Common myeloid progenitor, CD34-positive (primary cell): ENCODE measurements around the gene EFNA4.
A peak's percentile ranks its signal among the peaks of the same experiment; 100 is the strongest.

Experiments used
- CTCF ChIA-PET: fragments of 350-600 bp; sonication (Branson Sonifier 250); formaldehyde crosslinking; loops from one replicate; lab custom pipeline; 2021; ENCODE audit warnings: antibody characterized with exemption; lab: Charles Lee
- POLR2A ChIA-PET: fragments of 350-600 bp; sonication (Branson Sonifier 250); formaldehyde crosslinking; loops from one replicate; lab custom pipeline; 2021; ENCODE audit warnings: antibody characterized with exemption; lab: Charles Lee
- DNase-seq, 3 donors: peaks; one replicate each; pipeline versions ENCODE4 v3.0.0 to v3.0.0-alpha.2; 2013
- H3K27ac ChIP-seq, 2 experiments: 1 replicate in 1 of 2; 2 replicates in 1 of 2; pipeline ENCODE4 v1.7.0; 2013; ENCODE audit warnings: inconsistent platforms in 2 of 2, low read length in 2 of 2, mild to moderate bottlenecking in 2 of 2, low read depth in 1 of 2, moderate library complexity in 1 of 2; ENCODE audit not compliant: severe bottlenecking in 2 of 2, insufficient read depth in 1 of 2, poor library complexity in 1 of 2
- H3K27me3 ChIP-seq, 5 experiments: replicated peaks in 2 of 5; 1 replicate in 3 of 5; 2 replicates in 2 of 5; pipeline versions ENCODE4 v1.6.1 to v1.7.0; 2013; ENCODE audit warnings: low read length in 4 of 5, mild to moderate bottlenecking in 2 of 5, moderate library complexity in 2 of 5, inconsistent platforms in 1 of 5; ENCODE audit not compliant: insufficient read depth in 5 of 5, control insufficient read depth in 4 of 5
- H3K36me3 ChIP-seq, 4 experiments: 1 replicate in 2 of 4; 2 replicates in 2 of 4; pipeline versions ENCODE4 v1.6.1 to v1.7.0; 2013; ENCODE audit warnings: low read length in 3 of 4, control low read depth in 1 of 4, mild to moderate bottlenecking in 1 of 4; ENCODE audit not compliant: control insufficient read depth in 4 of 4, insufficient read depth in 4 of 4
- H3K4me1 ChIP-seq, 4 experiments: 1 replicate in 3 of 4; 2 replicates in 1 of 4; pipeline versions ENCODE4 v1.6.1 to v1.7.1; 2013; ENCODE audit warnings: low read length in 3 of 4, mild to moderate bottlenecking in 3 of 4, control low read depth in 1 of 4, inconsistent platforms in 1 of 4, moderate library complexity in 1 of 4; ENCODE audit not compliant: control insufficient read depth in 4 of 4, insufficient read depth in 4 of 4; ENCODE audit errors: control extremely low read depth in 1 of 4
- H3K4me3 ChIP-seq, 7 experiments: 1 replicate in 4 of 7; 2 replicates in 3 of 7; pipeline versions ENCODE4 v1.5.1 to v1.7.0; 2013; ENCODE audit warnings: mild to moderate bottlenecking in 7 of 7, low read length in 6 of 7, moderate library complexity in 6 of 7, inconsistent platforms in 2 of 7, low read depth in 2 of 7, control low read depth in 1 of 7; ENCODE audit not compliant: insufficient read depth in 4 of 7, control insufficient read depth in 1 of 7; ENCODE audit errors: extremely low read depth in 1 of 7
- H3K9me3 ChIP-seq, 5 experiments: 1 replicate in 4 of 5; 2 replicates in 1 of 5; pipeline versions ENCODE4 v1.6.1 to v1.7.1; 2013; ENCODE audit warnings: low read length in 4 of 5, mild to moderate bottlenecking in 2 of 5, inconsistent platforms in 1 of 5, low read depth in 1 of 5, moderate library complexity in 1 of 5; ENCODE audit not compliant: control insufficient read depth in 4 of 5, insufficient read depth in 2 of 5; ENCODE audit errors: control extremely low read depth in 1 of 5
- WGBS: methylation state at CpG from one replicate; pipeline ENCODE4 v1.1.5; 2013; ENCODE audit not compliant: insufficient coverage; 5-methylcytosine and 5-hydroxymethylcytosine counted together

Gene EFNA4

DNA sequence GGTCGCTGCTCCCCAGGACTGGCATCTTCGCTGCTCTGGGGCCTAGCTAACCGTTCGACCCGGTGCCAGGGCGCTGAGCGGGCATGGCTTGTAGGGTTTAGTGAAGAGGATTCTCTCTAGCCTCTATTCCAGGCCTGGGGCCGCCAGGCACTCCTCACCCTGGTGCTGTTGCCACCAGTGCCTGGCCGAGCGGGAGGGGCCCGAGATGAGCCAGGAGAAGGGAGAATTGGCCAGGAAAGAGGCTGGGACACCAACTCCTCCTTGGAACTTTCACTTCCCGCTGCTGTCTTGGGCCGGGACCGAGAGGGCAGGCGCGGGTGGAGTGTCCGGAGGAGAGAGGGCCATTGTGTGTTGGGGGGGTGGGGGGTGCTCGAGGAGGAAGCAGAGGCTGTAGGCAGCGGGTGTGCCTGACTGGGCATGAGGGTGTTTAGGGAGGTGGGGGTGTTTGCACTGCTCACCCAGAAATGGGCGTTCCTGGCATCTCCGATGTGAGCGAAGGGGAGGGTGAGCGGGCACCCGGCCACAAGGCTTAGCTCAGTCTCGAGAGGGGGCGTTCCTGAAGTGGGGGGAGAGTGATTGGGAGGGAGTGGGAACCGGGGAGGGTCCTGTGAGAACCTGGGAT is 11.7 kb upstream of the EFNA4 start:
- H3K4me1 ChIP-seq = peaks cover 3 to 43% (median 40%) of the 10 kb centered on the region in 4 experiments
- ChIA-PET POLR2A (interaction anchor here (0.7 to 1.7 kb wide), 3 partner anchors 10 to 146 kb away, joined by 3 read pairs; no protein-coding TSS in a partner anchor), CTCF (interaction anchor here (1.1 to 22.6 kb wide), 7 partner anchors 6 to 80 kb away, joined by 3 to 368 read pairs (median 13); partner anchors contain the start of genes ADAM15, EFNA3 and EFNA4)
- peak overlapping the region; percentile 45 to 88 (median 79) for H3K4me3 ChIP-seq
- H3K27ac ChIP-seq = peak overlapping the region; percentile 8 to 43
- WGBS = 0% methylated on average over 19 of the region's 27 CpGs
- DNase-seq = peak in 2 of 3 donors; percentile 51 to 54
- H3K9me3 ChIP-seq = no peaks in the 10 kb centered on the region
- H3K27me3 ChIP-seq = no peaks in the 10 kb centered on the region
- peaks cover 0 to 25% (median 10%) of the 10 kb centered on the region in 4 experiments for H3K36me3 ChIP-seq

DNA sequence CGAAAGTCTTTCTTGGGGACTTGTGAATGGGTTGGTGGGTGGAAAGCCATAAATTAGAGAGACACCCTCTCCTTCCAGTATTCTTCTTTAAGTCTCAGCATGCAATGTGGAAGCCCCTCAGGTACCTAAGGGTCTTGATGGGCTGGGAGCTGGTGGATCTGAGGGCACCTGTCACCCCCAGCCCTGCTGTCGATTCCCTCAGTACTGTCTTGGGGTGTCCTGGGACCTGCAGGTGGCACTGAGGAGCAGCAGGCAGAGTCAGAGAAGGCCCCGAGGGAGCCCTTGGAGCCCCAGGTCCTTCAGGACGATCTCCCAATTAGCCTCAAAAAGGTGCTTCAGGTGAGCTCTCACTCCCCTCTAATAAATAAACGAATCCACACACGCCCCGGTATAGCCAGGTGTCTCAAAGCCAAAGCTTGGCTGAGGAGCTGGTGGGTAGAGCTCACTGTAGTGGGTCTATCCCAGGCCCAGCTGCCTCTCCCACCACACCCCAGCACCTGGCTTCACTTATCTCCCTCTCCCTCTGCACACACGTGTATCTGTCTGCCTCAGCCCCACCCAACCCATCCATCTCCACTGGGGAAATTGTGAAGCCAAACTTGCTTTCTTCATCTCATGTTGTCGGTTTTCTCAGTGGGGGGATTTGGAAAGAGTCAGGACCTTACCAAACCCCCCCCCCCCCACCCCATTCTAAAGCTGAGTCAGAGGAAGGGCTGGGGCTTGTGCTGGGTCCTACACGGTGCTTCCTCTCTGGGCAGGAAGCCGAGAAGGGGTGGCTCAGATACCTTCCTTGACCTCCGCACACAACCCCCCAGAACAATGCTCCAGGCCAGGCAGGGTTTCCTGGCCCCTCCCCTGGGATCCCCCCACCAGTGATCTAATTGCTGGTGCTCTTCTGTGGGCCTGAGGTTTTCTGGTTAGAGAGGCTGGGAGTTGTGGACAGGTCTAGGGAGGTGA is 10.8 kb upstream of the EFNA4 start:
- Histone ChIP-seq H3K4me1 (peaks cover 3 to 43% (median 40%) of the 10 kb centered on the region in 4 experiments), H3K36me3 (peaks cover 0 to 33% (median 16%) of the 10 kb centered on the region in 4 experiments), H3K9me3 (no peaks in the 10 kb centered on the region), H3K27ac (no peak overlapping the region), H3K4me3 (peak overlapping the region; percentile 45 to 88 (median 79)), H3K27me3 (no peaks in the 10 kb centered on the region)
- WGBS = 17% methylated on average over 7 of the region's 12 CpGs
- CTCF ChIA-PET = interaction anchor here (0.7 to 22.6 kb wide), 15 partner anchors 7 to 493 kb away, joined by 3 to 368 read pairs (median 4); partner anchors contain the start of genes ADAM15, EFNA3 and EFNA4
- DNase-seq = peak; percentile 42 to 53 (median 46)
- POLR2A ChIA-PET = interaction anchor here (0.7 to 1.3 kb wide), 3 partner anchors 9 to 147 kb away, joined by 3 read pairs; partner anchors contain the start of gene SLC50A1

DNA sequence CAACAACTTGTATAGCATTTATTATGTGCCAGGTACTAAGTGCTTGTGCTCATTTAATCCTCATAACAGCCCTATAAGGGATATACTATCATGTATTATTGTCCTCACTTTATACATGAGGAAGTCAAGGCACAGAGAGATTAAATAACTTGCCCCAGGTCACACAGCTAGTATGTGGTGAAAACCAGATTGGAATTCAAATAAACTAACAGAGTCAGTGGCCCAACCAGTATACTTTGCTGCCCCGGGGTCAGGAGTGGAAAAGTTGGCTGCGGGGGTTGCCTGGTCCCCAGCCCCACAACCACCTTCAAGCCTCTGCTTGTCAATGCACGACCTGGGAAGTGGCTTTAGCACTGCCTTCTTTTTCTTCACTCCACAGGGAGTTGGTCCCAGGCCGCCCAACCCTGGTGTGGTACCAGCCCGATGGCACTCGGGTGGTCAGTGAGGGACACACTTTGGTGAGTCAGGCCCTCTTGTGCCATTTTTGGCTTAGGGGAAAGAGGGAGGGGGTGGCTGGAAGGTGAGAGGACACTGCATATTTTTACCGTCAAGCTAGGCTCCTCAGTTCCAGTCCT is 9.9 kb upstream of the EFNA4 start:
- WGBS = 98% methylated on average over 4 of the region's 7 CpGs
- Histone ChIP-seq H3K27me3 (no peaks in the 10 kb centered on the region), H3K36me3 (peaks cover 0 to 42% (median 24%) of the 10 kb centered on the region in 4 experiments), H3K4me3 (peak overlapping the region in 1 of 7 experiments; percentile 88), H3K27ac (no peak overlapping the region), H3K9me3 (no peaks in the 10 kb centered on the region), H3K4me1 (peaks cover 3 to 43% (median 40%) of the 10 kb centered on the region in 4 experiments)
- CTCF ChIA-PET = interaction anchor here (0.9 to 22.6 kb wide), 14 partner anchors 7 to 494 kb away, joined by 3 to 368 read pairs (median 6); partner anchors contain the start of genes ADAM15, EFNA3 and EFNA4
- POLR2A ChIA-PET = no interaction called here
- DNase-seq = no peak

DNA sequence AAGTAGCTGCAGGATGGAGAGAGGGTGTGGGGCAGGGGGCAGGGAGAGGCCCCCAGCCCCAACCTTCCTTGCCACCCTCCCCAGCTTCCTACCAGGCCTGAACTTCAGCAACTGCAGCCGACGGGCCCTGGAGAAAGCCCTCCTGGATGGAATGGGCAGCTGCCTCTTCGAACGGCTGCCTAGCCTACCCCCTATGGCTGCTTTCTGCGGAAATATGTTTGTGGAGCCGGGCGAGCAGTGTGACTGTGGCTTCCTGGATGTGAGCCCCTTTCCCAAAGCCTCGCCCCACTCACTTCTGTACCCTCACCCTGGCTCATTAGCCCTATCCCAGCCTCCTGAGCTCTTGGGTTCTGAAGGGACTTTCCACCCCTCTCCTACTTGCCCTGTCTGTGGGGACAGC is 6.4 kb upstream of the EFNA4 start:
- peaks cover 2 to 30% (median 27%) of the 10 kb centered on the region in 4 experiments for H3K4me1 ChIP-seq
- peaks cover 0 to 53% (median 29%) of the 10 kb centered on the region in 4 experiments for H3K36me3 ChIP-seq
- H3K27ac ChIP-seq = no peak overlapping the region
- no peak for DNase-seq
- H3K27me3 ChIP-seq = no peaks in the 10 kb centered on the region
- ChIA-PET CTCF (interaction anchor here (0.8 to 22.6 kb wide), 14 partner anchors 9 to 498 kb away, joined by 3 to 368 read pairs (median 3); partner anchors contain the start of genes ADAM15 and LENEP), POLR2A (no interaction called here)
- 98% methylated on average over 8 of the region's 8 CpGs for WGBS
- no peaks in the 10 kb centered on the region for H3K9me3 ChIP-seq
- H3K4me3 ChIP-seq = no peak overlapping the region

DNA sequence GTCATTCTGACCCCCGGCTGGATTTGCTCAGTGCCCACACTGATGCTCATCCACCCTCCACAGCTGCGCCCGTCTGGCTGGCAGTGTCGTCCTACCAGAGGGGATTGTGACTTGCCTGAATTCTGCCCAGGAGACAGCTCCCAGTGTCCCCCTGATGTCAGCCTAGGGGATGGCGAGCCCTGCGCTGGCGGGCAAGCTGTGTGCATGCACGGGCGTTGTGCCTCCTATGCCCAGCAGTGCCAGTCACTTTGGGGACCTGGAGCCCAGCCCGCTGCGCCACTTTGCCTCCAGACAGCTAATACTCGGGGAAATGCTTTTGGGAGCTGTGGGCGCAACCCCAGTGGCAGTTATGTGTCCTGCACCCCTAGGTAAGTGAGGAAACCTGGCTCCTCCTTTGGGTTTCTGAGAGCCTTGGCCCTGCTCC is 5.7 kb upstream of the EFNA4 start:
- ChIA-PET CTCF (interaction anchor here (0.8 to 22.6 kb wide), 10 partner anchors 9 to 75 kb away, joined by 3 to 368 read pairs (median 3); partner anchors contain the start of genes ADAM15, FLAD1 and LENEP), POLR2A (no interaction called here)
- Histone ChIP-seq H3K27me3 (no peaks in the 10 kb centered on the region), H3K27ac (no peak overlapping the region), H3K4me1 (peaks cover 2 to 30% (median 26%) of the 10 kb centered on the region in 4 experiments), H3K36me3 (peaks cover 0 to 53% (median 29%) of the 10 kb centered on the region in 4 experiments), H3K9me3 (no peaks in the 10 kb centered on the region), H3K4me3 (no peak overlapping the region)
- 97% methylated on average over 13 of the region's 13 CpGs for WGBS
- no peak for DNase-seq

DNA sequence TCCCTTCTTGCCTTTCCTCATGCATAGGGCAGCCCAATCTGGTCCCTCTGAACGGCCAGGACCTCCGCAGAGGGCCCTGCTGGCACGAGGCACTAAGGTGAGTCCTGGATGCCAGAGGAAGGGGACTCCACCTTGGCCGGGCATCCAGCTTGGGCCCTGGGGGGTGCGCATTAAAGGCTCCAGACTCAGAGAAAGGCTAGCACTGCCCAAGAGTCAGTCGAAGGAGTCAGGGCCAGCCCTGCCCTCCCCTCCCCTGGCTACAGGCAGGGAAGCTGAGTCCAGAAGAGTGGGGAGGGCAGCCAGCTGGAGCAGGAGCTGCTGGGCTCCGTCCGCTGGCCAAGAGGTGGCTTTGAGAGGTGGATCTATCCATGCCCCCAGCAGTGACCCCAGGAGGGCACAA is 2.8 kb upstream of the EFNA4 start:
- Histone ChIP-seq H3K4me3 (no peak overlapping the region), H3K4me1 (peaks cover 0 to 29% (median 27%) of the 10 kb centered on the region in 4 experiments), H3K9me3 (no peaks in the 10 kb centered on the region), H3K27me3 (no peaks in the 10 kb centered on the region), H3K27ac (no peak overlapping the region), H3K36me3 (peaks cover 0 to 40% (median 24%) of the 10 kb centered on the region in 4 experiments)
- ChIA-PET POLR2A (interaction anchor here (1.4 kb wide), 1 partner anchor 9 kb away, joined by 3 read pairs; no protein-coding TSS in a partner anchor), CTCF (interaction anchor here (0.8 to 22.6 kb wide), 21 partner anchors 15 to 500 kb away, joined by 3 to 368 read pairs (median 4); partner anchors contain the start of genes ADAM15, DCST1, DCST2 and EFNA3)
- 97% methylated on average over 6 of the region's 8 CpGs for WGBS
- DNase-seq = no peak
